Measurements from ENCODE around the gene ATP5IF1. TPM values are rescaled to one million over a fixed set of nuclear protein-coding genes. Genes with fewer than 3 reads are reported as not detected.

ATP5IF1 gene
- total RNA-seq, 2 donors from 2014 or later: 251 to 302 TPM

- intact Hi-C loops (cut with DNase I, micrococcal nuclease): no loop called here
Observed at GRCh38 chr1:28232558-28233263, 3.2 kb upstream of the ATP5IF1 start, which contains the start of gene DNAJC8. Gene DNAJC8 (minus strand): TSS chr1:28233029. CDS start chr1:28232998, 31 bp downstream.

GRCh38 chr1:28233264-28233606 is 2.7 kb upstream of the ATP5IF1 start:
- ATAC-seq: no peak
- intact Hi-C loops (cut with DNase I, micrococcal nuclease): no loop called here
- no peak for DNase-seq

More at GRCh38 chr1:28232558-28233263, 3.2 kb upstream of the ATP5IF1 start, which contains the start of gene DNAJC8:
- peak; percentile 96 to 98 for DNase-seq
- peak; percentile 61 for ATAC-seq

GRCh38 chr1:28236656-28237322 is 865 bp downstream of the ATP5IF1 start:
- no peak for DNase-seq
- intact Hi-C loops (cut with DNase I, micrococcal nuclease): no loop called here
- peak; percentile 20 for ATAC-seq

- DNase-seq (no peak), ATAC-seq (no peak)
- intact Hi-C loops (cut with DNase I, micrococcal nuclease): no loop called here
Observed at GRCh38 chr1:28239004-28239403, 3.1 kb downstream of the ATP5IF1 start.

- DNase-seq: no peak
- intact Hi-C loops (cut with DNase I, micrococcal nuclease): no loop called here
- no peak for ATAC-seq
Observed at GRCh38 chr1:28240024-28240423, 4.1 kb downstream of the ATP5IF1 start.

- intact Hi-C loops (cut with DNase I, micrococcal nuclease): no loop called here
- DNase-seq (peak in 1 of 2 donors; percentile 26), ATAC-seq (no peak)
Observed at GRCh38 chr1:28241638-28242241, 5.8 kb downstream of the ATP5IF1 start.

GRCh38 chr1:28243685-28244311 is 7.9 kb downstream of the ATP5IF1 start:
- ATAC-seq (peak; percentile 57), DNase-seq (no peak)

GRCh38 chr1:28244549-28245251 is 8.8 kb downstream of the ATP5IF1 start:
- intact Hi-C loops (cut with DNase I, micrococcal nuclease): no loop called here
- ATAC-seq: no peak
- DNase-seq: peak in 1 of 2 donors; percentile 28

More at GRCh38 chr1:28243685-28244311, 7.9 kb downstream of the ATP5IF1 start:
- intact Hi-C loops (cut with DNase I, micrococcal nuclease): no loop called here

GRCh38 chr1:28246427-28246832 is 10.5 kb downstream of the ATP5IF1 start:
- DNase-seq (no peak), ATAC-seq (peak; percentile 23)
- intact Hi-C loops (cut with DNase I, micrococcal nuclease): no loop called here

- intact Hi-C loops (cut with DNase I, micrococcal nuclease): no loop called here
- no peak for DNase-seq
- no peak for ATAC-seq
Observed at GRCh38 chr1:28247612-28248272, 11.8 kb downstream of the ATP5IF1 start.

- peak; percentile 73 to 88 for DNase-seq
- intact Hi-C loops (cut with DNase I, micrococcal nuclease): no loop called here
- ATAC-seq: peak; percentile 46
Observed at GRCh38 chr1:28248273-28249012, 12.5 kb downstream of the ATP5IF1 start.

GRCh38 chr1:28249013-28249865 is 13.3 kb downstream of the ATP5IF1 start:
- DNase-seq (no peak), ATAC-seq (peak; percentile 13)
- intact Hi-C loops (cut with DNase I, micrococcal nuclease): no loop called here

- DNase-seq (no peak), ATAC-seq (no peak)
- intact Hi-C loops (cut with DNase I, micrococcal nuclease): no loop called here
Observed at GRCh38 chr1:28249866-28250295, 14.0 kb downstream of the ATP5IF1 start.

- ATAC-seq: no peak
- DNase-seq: no peak
- intact Hi-C loops (cut with DNase I, micrococcal nuclease): loop anchor here in 1 of 2 donors (5.0 kb wide), 1 partner anchor 71 kb away; the partner anchor contains the start of gene MED18
Observed at GRCh38 chr1:28256197-28256827, 20.4 kb downstream of the ATP5IF1 start.

GRCh38 chr1:28257736-28258135 is 21.8 kb downstream of the ATP5IF1 start:
- ATAC-seq: no peak
- intact Hi-C loops (cut with DNase I, micrococcal nuclease): loop anchor here in 1 of 2 donors (5.0 kb wide), 1 partner anchor 70 kb away; the partner anchor contains the start of gene MED18
- no peak for DNase-seq

GRCh38 chr1:28258628-28259251 is 22.8 kb downstream of the ATP5IF1 start:
- ATAC-seq (no peak), DNase-seq (no peak)
- intact Hi-C loops (cut with DNase I, micrococcal nuclease): loop anchor here in 1 of 2 donors (5.0 kb wide), 1 partner anchor 69 kb away; the partner anchor contains the start of gene MED18
